ENCODE data around the gene SYT15. TPM values are rescaled to one million over a fixed set of nuclear protein-coding genes. Genes with fewer than 3 reads are reported as not detected.

The SYT15 gene
- total and polyA plus RNA-seq, 2 of the 4 experiments (the other 2 are of a cell fraction): 0.54 to 0.68 TPM

GRCh38 chr10:46545861-46546590 lies 32.9 kb upstream of the SYT15 start:
- H3K9me1 ChIP-seq (ENCODE audit: insufficient read depth, low read length): peaks cover 9% of the 10 kb centered on the region; the same call in 1 of the 2 replicates
- no peak overlapping the region for H3K56ac ChIP-seq (ENCODE audit: extremely low read depth, insufficient read depth, low read length)
- ATAC-seq (ENCODE audit: low read depth) (no peak), DNase-seq (no peak)
- H2BK20ac ChIP-seq (ENCODE audit: low read depth, low read length): no peak overlapping the region
- H3K14ac ChIP-seq (replicated peaks; ENCODE audit: low read depth, low read length): no peak overlapping the region
- no peak overlapping the region for H2AFZ ChIP-seq (replicated peaks; ENCODE audit: low read length, poor library complexity)
- H3K79me1 ChIP-seq (ENCODE audit: low read depth in 1 of 2, low read length in 2 of 2): no peaks in the 10 kb centered on the region
- H3K4me1 ChIP-seq (ENCODE audit: control insufficient read depth, insufficient read depth, low read length): peaks cover 2% of the 10 kb centered on the region
- intact Hi-C loops (cut with micrococcal nuclease) (no loop called here), dilution Hi-C loops (cut with HindIII; ENCODE audit: low sequenced_read_pairs, unreplicated experiment) (no loop called here), in situ Hi-C loops (cut with MboI; ENCODE audit: low sequenced_read_pairs) (loop anchor here (25.0 kb wide), 2 partner anchors 866 to 1559 kb away; partner anchors contain the start of gene DEPP1)
- ChIA-PET CTCF (no interaction called here), POLR2A (ENCODE audit: unreplicated experiment) (no interaction called here)
- H3K36me3 ChIP-seq (ENCODE audit: control insufficient read depth, insufficient read depth, low read length): no peaks in the 10 kb centered on the region
- H4K20me1 ChIP-seq (ENCODE audit: insufficient read depth, low read length): no peaks in the 10 kb centered on the region
- no peak overlapping the region for H2AK5ac ChIP-seq (ENCODE audit: low read depth, low read length)
- H2BK120ac ChIP-seq (ENCODE audit: low read depth, low read length): no peak overlapping the region
- no peak overlapping the region for H3K18ac ChIP-seq (ENCODE audit: low read depth, low read length)
- no peak overlapping the region for H3K23ac ChIP-seq (ENCODE audit: low read depth, low read length)
- H3K4ac ChIP-seq (ENCODE audit: low read depth, low read length): no peak overlapping the region
- no peak overlapping the region for H2AK9ac ChIP-seq (replicated peaks; ENCODE audit: low read depth, low read length, poor library complexity)
- 66% methylated on average over 4 of the region's 5 CpGs; no CpG with 5 or more reads in 1 of the 2 experiments for WGBS, 2 experiments (ENCODE audit: extremely low coverage in 2 of 2, insufficient read length in 1 of 2)
- H3K9ac ChIP-seq (ENCODE audit: low read depth, low read length): no peak overlapping the region
- no peaks in the 10 kb centered on the region for H3K9me3 ChIP-seq (ENCODE audit: control insufficient read depth, insufficient read depth, low read length)
- H3K27ac ChIP-seq (ENCODE audit: insufficient read depth, low read length): no peak overlapping the region
- H3K4me2 ChIP-seq (ENCODE audit: low read depth, low read length): no peak overlapping the region
- BruUV-seq (replicated peaks): no TSS peak
- no peak overlapping the region for H4K91ac ChIP-seq (ENCODE audit: insufficient read depth, low read depth, low read length)
- TF ChIP-seq CHD1 (IDR thresholded peaks at IDR 0.05; ENCODE audit: low read depth, low read length) (no peak), RAD21 (IDR thresholded peaks at IDR 0.05; ENCODE audit: low read length) (no peak), BHLHE40 (IDR thresholded peaks at IDR 0.05; ENCODE audit: low read depth, low read length) (no peak), ELK1 (IDR thresholded peaks at IDR 0.05; ENCODE audit: borderline replicate concordance, low read depth, low read length) (no peak), RCOR1 (IDR thresholded peaks at IDR 0.05; ENCODE audit: insufficient replicate concordance, low read length) (no peak), NFE2L2 (IDR thresholded peaks at IDR 0.05; ENCODE audit: low read depth, low read length) (no peak), MAZ (IDR thresholded peaks at IDR 0.05; ENCODE audit: borderline replicate concordance, low read depth, low read length) (no peak), CEBPB (IDR thresholded peaks at IDR 0.05; ENCODE audit: low read depth, low read length) (no peak), MAFK (IDR thresholded peaks at IDR 0.05; ENCODE audit: low read depth, low read length) (no peak), MXI1 (IDR thresholded peaks at IDR 0.05; ENCODE audit: borderline replicate concordance, low read depth, low read length) (no peak), FOS (IDR thresholded peaks at IDR 0.05; ENCODE audit: low read depth, low read length) (no peak), RFX5 (IDR thresholded peaks at IDR 0.05; ENCODE audit: low read depth, low read length) (no peak), USF2 (IDR thresholded peaks at IDR 0.05; ENCODE audit: low read depth, low read length) (no peak), CTCF (conservative IDR thresholded peaks at IDR 0.05; ENCODE audit: low read depth, low read length) (no peak)
- H4K5ac ChIP-seq (ENCODE audit: low read depth, low read length): no peak overlapping the region
- no peak overlapping the region for H2BK15ac ChIP-seq (ENCODE audit: low read depth, low read length)
- H4K8ac ChIP-seq (ENCODE audit: low read depth in 2 of 2, low read length in 2 of 2): no peak overlapping the region
- peaks cover 2% of the 10 kb centered on the region for H3K27me3 ChIP-seq (ENCODE audit: control insufficient read depth, insufficient read depth, low read length)
- H2BK5ac ChIP-seq (ENCODE audit: low read depth, low read length, poor library complexity, severe bottlenecking): no peak overlapping the region
- no peak overlapping the region for H3K4me3 ChIP-seq (ENCODE audit: insufficient read depth, low read depth, low read length)

All from IMR-90 (cell line).